ENCODE measurements around the gene C1orf21.

DNA sequence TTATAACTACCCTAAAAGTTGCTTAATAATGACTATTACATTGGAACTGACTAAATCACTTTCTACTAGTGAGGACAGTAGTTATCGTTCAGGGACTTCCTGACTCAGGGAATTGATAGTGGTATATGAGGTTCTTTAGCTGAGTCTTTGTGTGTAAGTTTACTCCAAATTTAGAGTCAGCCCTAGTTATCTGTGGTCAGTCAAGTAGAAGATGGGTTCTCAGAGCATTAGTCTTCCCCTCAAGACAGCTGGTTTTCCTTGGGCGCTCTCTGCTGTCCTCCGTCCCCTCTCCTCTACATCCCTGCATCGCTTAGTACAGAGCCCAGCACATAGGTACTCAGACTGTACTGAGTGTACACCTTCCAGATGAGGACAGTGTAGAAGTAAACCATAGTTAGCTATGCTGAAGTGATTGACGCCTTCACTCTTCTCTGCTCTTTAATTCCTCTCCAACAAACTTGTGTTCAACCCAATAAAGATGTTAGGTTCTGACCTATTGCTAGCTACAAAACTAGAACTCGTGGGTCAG, 116.5 kb downstream of the C1orf21 start:
- TF ChIP-seq POLR2AphosphoS5 (IDR thresholded peaks at IDR 0.05; ENCODE audit: low read depth, low read length) (no peak), TAF1 (IDR thresholded peaks at IDR 0.05; ENCODE audit: low read depth, low read length) (no peak), POLR2A (IDR thresholded peaks at IDR 0.05; ENCODE audit: low read depth, low read length) (no peak), POU2F2 (IDR thresholded peaks at IDR 0.05; ENCODE audit: low read depth, low read length) (no peak), PAX5 (IDR thresholded peaks at IDR 0.05; ENCODE audit: insufficient read depth, low read length, severe bottlenecking) (no peak), SPI1 (IDR thresholded peaks at IDR 0.05; ENCODE audit: low read depth, low read length) (no peak)

Data from GM12891 (cell line).